Measurements from ENCODE around the gene TLE1.

DNA sequence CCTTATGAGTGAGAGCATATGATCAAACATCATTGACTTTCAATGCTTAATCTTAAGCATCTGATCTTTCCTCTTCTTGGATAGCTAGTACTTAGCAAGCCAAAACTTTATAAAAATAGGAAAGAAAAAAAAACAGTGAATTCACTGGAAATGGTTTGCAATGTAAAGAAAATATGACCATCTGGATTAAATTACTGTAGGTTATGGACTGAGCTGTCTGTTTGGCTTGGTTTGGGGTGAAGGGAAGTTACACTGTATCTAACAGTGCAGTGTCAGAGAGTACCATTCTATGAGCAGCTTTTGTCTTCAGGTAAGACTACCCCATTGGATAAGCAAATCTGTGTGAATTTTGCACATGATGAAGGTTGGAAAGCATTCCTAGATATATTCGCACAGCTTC, 151.4 kb downstream of the TLE1 start:
- TF ChIP-seq, protein P1, sequence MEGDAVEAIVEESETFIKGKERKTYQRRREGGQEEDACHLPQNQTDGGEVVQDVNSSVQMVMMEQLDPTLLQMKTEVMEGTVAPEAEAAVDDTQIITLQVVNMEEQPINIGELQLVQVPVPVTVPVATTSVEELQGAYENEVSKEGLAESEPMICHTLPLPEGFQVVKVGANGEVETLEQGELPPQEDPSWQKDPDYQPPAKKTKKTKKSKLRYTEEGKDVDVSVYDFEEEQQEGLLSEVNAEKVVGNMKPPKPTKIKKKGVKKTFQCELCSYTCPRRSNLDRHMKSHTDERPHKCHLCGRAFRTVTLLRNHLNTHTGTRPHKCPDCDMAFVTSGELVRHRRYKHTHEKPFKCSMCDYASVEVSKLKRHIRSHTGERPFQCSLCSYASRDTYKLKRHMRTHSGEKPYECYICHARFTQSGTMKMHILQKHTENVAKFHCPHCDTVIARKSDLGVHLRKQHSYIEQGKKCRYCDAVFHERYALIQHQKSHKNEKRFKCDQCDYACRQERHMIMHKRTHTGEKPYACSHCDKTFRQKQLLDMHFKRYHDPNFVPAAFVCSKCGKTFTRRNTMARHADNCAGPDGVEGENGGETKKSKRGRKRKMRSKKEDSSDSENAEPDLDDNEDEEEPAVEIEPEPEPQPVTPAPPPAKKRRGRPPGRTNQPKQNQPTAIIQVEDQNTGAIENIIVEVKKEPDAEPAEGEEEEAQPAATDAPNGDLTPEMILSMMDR (IDR thresholded peaks at IDR 0.05), result no peak
- no peak for TF ChIP-seq POLR2AphosphoS5 (IDR thresholded peaks at IDR 0.05; ENCODE audit: insufficient read depth in 1 of 2, low read depth in 1 of 2)
